Measurements from ENCODE around the gene SMIM5. TPM values are rescaled to one million over a fixed set of nuclear protein-coding genes. Genes with fewer than 3 reads are reported as not detected.

The SMIM5 gene
- total RNA-seq, 1 donor from 2014 or later = 2.2 TPM

DNA sequence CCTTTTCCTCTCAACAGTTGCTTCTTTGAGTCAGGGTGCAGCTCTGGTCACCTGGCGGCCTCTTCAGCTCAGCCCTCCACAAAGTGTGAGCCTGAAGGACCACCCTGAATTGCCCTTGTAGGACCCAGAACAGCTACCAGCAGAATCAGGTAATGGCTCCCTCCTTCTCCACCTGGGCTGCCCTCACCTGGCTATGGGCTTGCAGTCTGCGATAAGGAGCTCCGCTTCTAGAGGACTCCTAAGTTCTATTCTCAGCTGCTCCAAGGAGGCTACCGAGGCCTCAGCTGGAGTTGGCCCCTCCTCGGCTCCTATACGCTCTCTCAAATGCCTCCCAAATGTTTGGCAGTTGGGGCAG lies 13.4 kb downstream of the SMIM5 start:
- DNase-seq (ENCODE audit: extremely low spot score in 2 of 2) = peak in 1 of 2 donors; percentile 65
- Histone ChIP-seq H3K4me1 (peaks cover 35% of the 10 kb centered on the region), H3K36me3 (peaks cover 0 to 29% of the 10 kb centered on the region in 2 donors), H3K4me3 (no peak overlapping the region), H3K27ac (peak overlapping the region; percentile 54), H3K27me3 (no peaks in the 10 kb centered on the region), H3K9me3 (no peaks in the 10 kb centered on the region)
- intact Hi-C loops (cut with DNase I) = no loop called here
- TF ChIP-seq, protein P1, sequence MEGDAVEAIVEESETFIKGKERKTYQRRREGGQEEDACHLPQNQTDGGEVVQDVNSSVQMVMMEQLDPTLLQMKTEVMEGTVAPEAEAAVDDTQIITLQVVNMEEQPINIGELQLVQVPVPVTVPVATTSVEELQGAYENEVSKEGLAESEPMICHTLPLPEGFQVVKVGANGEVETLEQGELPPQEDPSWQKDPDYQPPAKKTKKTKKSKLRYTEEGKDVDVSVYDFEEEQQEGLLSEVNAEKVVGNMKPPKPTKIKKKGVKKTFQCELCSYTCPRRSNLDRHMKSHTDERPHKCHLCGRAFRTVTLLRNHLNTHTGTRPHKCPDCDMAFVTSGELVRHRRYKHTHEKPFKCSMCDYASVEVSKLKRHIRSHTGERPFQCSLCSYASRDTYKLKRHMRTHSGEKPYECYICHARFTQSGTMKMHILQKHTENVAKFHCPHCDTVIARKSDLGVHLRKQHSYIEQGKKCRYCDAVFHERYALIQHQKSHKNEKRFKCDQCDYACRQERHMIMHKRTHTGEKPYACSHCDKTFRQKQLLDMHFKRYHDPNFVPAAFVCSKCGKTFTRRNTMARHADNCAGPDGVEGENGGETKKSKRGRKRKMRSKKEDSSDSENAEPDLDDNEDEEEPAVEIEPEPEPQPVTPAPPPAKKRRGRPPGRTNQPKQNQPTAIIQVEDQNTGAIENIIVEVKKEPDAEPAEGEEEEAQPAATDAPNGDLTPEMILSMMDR (IDR thresholded peaks at IDR 0.05) = no peak

DNA sequence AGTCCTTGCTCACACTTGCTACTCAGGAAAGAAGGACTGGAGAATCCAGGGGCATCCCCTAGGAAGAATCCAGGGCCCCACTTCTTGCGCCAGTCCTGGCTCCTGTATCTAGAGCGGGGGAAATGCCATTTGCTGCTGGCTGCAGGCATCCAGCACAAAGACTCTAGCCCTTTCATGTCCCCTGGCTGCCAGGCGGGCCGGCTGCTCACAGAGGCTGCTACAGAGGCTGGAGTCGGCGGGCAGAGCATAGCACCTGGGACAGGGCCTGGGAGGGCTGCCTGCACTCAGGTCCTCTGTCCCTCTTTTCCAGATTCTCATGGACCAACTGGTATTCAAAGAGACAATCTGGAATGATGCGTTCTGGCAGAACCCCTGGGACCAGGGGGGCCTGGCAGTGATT lies 13.8 kb downstream of the SMIM5 start:
- Histone ChIP-seq H3K27me3 (no peaks in the 10 kb centered on the region), H3K36me3 (peaks cover 0 to 30% of the 10 kb centered on the region in 2 donors), H3K27ac (no peak overlapping the region), H3K9me3 (no peaks in the 10 kb centered on the region), H3K4me3 (no peak overlapping the region), H3K4me1 (peaks cover 35% of the 10 kb centered on the region)
- TF ChIP-seq POLR2AphosphoS5 (IDR thresholded peaks at IDR 0.05; ENCODE audit: insufficient read depth in 1 of 2, low read depth in 1 of 2) (no peak), POLR2A (IDR thresholded peaks at IDR 0.05) (no peak)
- TF ChIP-seq, protein P1 (IDR thresholded peaks at IDR 0.05) = no peak
- DNase-seq (ENCODE audit: extremely low spot score in 2 of 2) = peak in 1 of 2 donors; percentile 49
- intact Hi-C loops (cut with DNase I) = no loop called here

DNA sequence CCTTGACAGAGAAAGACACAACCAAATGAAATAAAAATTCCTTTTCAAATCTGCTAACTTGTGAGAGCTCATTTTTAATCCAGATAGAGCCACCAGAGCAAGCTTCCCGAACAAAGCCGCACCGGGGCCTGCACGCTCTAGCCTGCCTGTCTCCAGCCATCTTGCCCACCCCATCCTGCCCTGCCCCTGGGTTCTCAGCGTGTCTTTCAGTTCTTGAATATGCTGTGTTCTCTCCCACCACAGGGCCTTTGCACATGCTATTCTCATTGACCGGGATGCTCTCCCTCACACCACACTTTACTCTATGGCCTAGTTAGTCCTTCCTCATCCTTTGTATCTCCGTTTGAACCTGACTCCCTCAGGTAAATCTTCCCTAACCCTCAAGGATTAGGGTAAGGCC lies 14.7 kb downstream of the SMIM5 start:
- no peaks in the 10 kb centered on the region for H3K27me3 ChIP-seq
- H3K4me3 ChIP-seq = no peak overlapping the region
- TF ChIP-seq POLR2A (IDR thresholded peaks at IDR 0.05) = no peak
- TF ChIP-seq, protein P1 (IDR thresholded peaks at IDR 0.05) = no peak
- TF ChIP-seq POLR2AphosphoS5 (IDR thresholded peaks at IDR 0.05; ENCODE audit: insufficient read depth in 1 of 2, low read depth in 1 of 2) = no peak
- no peak overlapping the region for H3K27ac ChIP-seq
- H3K9me3 ChIP-seq = no peaks in the 10 kb centered on the region
- DNase-seq (ENCODE audit: extremely low spot score in 2 of 2) = no peak
- peaks cover 29% of the 10 kb centered on the region for H3K4me1 ChIP-seq
- H3K36me3 ChIP-seq = peaks cover 0 to 30% of the 10 kb centered on the region in 2 donors
- intact Hi-C loops (cut with DNase I) = no loop called here

DNA sequence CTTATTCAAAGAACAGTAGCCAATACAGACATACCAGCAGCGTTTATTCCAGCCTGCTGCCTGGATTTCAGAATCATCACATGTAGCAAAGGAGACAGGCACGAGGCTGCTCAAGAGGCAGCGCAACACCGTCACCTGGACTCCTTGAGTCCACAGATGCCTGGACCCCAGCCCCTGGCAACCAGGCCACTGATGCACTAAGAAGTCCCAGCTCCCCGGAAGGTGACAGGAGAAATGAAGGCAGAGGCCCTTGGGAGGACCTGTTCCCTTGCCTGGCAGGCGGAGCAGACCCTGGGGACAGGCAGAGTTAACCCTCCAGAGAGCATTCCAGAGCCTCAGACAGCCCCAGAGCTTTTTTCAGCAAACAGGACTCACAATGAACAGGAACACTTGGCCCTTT lies 16.5 kb downstream of the SMIM5 start:
- Histone ChIP-seq H3K4me1 (peaks cover 19% of the 10 kb centered on the region), H3K9me3 (no peaks in the 10 kb centered on the region), H3K27ac (no peak overlapping the region), H3K4me3 (no peak overlapping the region), H3K27me3 (no peaks in the 10 kb centered on the region), H3K36me3 (peaks cover 0 to 30% of the 10 kb centered on the region in 2 donors)
- DNase-seq (ENCODE audit: extremely low spot score in 2 of 2) = no peak
- intact Hi-C loops (cut with DNase I) = no loop called here
- TF ChIP-seq, protein P1 (IDR thresholded peaks at IDR 0.05) = no peak
- TF ChIP-seq POLR2AphosphoS5 (IDR thresholded peaks at IDR 0.05; ENCODE audit: insufficient read depth in 1 of 2, low read depth in 1 of 2) (no peak), POLR2A (IDR thresholded peaks at IDR 0.05) (no peak)

DNA sequence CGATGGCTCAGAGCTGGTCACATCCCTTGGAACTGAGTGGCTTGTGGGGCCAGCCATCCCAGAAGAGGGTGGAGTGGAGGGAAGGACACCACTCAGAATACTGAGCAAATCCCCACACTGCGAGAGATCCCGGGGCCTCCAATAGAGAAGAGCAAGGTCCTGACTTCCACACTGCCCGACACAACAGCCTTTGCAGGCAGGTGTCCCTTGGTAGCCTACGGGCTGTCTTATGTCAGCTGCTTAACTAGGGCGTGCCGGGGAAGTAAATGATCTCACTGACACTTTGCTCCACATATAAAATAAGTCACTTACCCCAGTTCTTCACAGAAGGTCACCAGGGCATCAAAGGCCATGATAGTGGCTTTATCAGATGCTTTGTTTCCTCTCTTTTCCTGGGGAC lies 17.6 kb downstream of the SMIM5 start:
- no peak overlapping the region for H3K4me3 ChIP-seq
- peaks cover 7% of the 10 kb centered on the region for H3K4me1 ChIP-seq
- H3K27me3 ChIP-seq = no peaks in the 10 kb centered on the region
- H3K36me3 ChIP-seq = peaks cover 0 to 30% of the 10 kb centered on the region in 2 donors
- intact Hi-C loops (cut with DNase I) = no loop called here
- no peak for DNase-seq (ENCODE audit: extremely low spot score in 2 of 2)
- H3K27ac ChIP-seq = no peak overlapping the region
- TF ChIP-seq, protein P1 (IDR thresholded peaks at IDR 0.05) = no peak
- no peak for TF ChIP-seq POLR2A (IDR thresholded peaks at IDR 0.05)
- no peak for TF ChIP-seq POLR2AphosphoS5 (IDR thresholded peaks at IDR 0.05; ENCODE audit: insufficient read depth in 1 of 2, low read depth in 1 of 2)
- no peaks in the 10 kb centered on the region for H3K9me3 ChIP-seq
